ENCODE results near the gene HOOK2.

The HOOK2 gene

DNA sequence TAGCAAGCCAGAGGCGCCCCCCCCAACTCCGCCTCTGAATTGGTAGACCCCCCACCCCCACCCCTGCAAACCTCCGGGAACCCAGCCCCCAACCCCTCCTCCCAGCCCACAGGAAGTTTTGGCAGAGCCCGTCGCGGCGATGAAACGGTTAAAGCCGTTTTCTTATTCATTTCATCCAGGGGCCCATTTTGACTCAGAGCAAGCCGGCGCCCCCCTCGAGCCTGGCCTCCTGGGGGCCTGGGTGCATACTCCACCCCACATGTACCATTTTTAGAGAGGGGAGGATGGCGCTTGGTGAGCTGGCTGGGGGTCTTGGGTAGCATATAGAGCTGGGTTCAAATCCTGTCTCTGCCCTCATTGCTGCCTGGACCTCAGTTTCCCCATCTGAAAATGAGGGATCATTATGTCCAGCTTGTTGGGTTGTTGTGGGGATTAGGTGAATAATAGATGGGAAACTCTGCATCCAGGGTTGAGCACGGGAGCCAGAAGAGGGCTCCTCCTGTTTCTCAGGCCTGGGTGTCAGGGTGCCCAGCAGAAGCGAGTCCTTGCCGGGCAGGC is 8.0 kb upstream of the HOOK2 start:
- DNase-seq (ENCODE audit: low read depth): no peak

DNA sequence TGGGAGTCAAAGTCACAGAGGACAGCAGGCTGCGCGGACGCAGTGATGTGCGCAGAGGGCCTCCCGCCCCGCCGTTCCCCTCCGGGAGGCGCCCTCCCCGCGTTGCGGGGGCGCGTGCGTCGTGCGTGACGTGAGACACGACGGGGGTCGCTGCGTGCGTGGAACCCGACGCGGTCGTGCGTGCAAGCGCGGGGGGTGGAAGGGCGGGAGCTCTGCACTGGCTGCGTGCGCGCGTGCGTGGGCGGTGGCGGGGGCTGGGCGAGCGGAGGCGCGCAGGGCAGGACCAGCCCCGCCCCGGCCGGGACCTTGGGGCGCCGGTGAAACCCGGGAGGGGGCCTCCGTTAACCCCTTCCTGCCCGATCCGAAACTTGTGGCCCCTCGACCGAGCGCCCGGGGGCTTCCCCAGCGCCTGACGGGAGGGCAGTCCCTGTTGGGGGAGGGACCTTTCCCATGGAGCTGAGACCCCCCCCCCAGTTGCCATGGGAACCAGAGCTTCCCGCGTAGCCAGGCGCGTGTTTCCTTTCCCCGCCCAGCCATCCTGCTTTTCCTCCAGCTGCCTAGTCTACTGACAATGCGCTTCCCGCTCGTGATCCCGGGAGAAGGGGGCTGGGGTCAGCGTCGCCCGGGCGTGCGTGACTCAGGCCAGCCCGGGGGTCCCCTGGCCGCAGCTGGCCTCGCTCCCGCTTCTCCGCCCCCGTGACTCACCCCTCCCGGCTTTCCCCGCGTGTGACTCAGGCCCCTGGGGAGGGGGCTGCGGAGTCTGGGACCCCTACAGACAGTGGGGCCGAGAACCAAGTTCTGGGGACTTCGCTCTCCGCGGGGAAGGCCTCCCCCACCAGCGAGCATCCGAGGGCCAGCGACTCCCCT is 7.3 kb upstream of the HOOK2 start:
- peak; percentile 72 for DNase-seq (ENCODE audit: low read depth)

DNA sequence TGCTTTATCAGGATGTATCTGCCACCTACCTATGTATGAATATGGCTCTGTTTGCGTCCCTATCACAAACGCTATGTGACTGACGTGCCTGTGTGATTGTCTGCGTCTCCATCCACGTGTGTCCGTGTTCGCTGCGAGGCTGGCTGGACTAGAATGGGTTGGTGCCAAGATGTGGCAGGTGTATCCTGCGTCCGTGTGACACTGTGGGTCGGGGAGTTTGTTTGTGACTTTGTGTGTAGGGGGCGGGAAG is 6.7 kb upstream of the HOOK2 start:
- no peak for DNase-seq (ENCODE audit: low read depth)

DNA sequence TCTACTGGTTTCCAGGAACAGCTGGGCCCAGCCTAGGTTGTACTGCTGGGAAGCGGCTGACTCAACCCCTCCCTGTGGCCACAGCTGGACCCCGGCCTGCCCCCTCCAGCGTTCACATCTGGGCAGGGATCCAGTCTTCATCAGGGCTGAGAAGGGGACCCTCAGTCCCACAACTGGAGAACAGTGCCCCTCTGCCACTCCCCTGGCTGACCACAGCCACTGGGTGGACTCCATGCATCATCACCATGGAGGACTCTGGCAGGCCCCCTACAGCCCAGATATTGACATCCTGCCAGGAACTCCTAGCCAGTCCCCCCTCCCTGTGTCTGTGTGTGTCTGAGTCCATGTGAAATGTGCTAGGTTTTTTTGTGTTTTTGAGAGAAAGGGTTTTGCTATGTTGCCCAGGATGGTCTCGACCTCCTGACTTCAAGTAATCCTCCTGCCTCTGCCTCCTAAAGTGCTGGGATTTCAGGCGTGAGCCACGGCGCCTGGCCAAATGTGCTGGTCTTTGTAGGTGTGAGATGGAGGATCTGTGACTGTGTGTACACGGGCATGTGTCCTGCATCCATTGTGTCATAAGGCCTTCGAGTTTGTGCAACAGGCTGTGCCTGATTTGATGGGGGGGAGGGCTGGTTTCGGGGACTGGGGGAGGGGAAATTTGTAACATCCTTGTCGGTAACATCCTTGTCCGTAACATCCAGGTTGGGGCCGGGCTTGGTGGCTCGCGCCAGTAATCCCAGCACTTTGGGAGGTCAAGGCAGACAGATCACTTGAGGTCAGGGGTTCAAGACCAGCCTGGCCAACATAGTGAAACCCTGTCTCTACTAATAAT is 4.0 kb upstream of the HOOK2 start:
- no peak for DNase-seq (ENCODE audit: low read depth)

DNA sequence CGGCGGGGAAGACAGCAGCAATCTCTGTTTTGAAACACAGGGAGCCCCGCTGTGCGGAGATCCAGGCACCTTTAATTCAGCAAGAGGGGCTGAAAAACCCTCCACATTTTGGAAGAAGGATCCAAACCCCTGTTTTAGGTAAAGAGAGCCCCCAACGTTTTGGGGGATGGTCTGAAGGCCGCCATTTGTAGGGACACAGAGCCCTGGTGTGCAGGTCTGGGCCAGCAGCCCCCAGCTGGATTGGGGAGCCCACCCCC is 3.5 kb upstream of the HOOK2 start:
- DNase-seq (ENCODE audit: low read depth): no peak

DNA sequence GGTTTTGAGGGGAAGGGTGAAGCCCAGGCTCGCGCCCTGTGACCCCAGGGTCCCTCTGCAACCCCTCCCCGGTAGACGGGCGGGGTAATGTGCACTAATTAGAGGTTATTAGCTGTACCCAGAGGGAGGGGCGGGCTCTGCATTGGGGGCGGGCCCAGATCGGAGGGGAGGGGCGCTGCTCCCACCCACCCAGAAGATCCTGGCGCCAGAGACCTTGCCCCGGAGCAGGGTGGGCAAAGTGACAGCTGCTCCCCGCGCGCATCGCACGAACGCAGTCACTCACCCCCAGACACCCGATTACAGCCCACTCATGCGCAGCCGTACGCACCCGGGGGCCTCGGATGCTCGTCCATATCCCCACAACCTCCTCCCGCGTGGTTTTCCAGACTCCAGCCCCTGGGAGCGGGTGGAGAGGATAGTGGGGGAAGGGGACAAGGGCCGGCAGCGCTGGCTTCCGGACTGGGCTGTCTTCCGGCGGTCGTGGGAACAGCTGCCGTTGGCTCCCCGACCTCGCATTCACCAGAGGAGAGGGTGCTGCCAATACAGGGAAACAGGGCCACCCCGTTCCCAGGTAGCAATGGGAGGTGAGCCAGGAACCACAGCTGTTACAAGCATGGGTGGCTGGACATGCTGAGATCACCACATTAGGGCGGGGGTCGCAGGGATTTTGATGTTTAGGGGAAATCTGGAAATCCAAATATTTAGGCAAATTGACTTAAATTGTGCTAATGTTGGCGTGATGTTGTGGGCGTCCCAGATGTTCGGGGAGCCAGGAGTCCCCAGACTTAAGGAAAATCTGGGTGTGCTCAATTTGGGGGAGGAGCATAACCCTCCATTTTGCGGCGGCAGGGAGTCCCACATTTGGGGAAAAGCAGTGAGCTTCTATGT is 2.9 kb upstream of the HOOK2 start:
- DNase-seq (ENCODE audit: low read depth): no peak

DNA sequence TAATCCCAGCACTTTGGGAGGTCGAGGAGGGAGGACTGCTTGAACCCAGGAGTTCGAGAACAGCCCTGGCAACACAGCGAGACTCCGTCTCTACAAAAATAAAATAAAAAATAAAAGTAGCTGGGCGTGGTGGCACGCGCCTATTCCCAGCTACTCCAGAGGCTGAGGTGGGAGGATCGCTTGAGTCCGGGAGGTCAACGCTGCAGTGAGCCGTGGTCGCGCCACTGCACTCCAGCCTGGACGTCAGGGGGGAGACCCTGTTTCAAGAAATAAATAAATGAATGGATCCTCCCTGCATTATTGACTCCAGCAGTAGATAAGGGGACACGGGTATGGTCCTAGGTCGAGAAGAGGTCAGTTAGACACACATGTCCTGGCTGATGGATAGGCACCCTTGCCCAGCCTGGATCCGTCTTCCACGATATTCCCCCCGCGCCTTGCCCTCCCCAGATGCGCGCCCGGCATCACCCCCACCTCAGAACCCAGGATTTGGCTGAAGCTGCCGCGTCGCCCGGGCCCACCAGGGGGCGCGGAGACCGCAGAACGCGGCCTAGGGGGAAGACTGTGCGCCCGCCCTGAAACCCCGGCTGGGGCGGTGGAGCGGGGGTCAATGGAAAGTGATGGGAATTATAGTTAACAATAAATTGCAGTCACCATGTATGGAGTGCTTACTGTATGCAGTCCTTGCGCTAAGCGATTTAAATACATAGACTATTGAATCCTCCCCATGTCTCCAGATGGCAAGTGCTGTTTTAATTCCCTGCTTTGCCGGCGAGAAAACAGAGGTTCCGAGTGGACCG is 2.1 kb upstream of the HOOK2 start:
- DNase-seq (ENCODE audit: low read depth): peak; percentile 60

DNA sequence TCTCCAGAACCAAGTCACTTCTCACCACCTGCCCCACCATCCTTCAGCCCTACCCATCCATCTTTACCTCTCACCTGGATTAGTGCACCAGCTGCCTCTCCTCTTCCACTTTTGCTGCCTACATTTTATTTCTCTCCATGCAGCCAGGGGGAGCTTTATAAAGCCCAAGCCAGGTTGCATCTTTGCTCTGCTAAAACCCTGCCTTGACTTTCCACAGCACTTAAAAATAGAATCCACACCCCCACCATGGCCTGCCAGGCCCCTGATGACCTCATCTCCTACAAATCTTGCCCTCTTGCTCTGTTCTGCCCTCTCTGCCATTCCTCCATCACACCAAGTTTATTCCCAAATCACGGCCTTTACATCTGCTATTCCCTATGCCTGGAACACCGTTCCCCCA is 1.8 kb downstream of the HOOK2 start:
- DNase-seq (ENCODE audit: low read depth): no peak

DNA sequence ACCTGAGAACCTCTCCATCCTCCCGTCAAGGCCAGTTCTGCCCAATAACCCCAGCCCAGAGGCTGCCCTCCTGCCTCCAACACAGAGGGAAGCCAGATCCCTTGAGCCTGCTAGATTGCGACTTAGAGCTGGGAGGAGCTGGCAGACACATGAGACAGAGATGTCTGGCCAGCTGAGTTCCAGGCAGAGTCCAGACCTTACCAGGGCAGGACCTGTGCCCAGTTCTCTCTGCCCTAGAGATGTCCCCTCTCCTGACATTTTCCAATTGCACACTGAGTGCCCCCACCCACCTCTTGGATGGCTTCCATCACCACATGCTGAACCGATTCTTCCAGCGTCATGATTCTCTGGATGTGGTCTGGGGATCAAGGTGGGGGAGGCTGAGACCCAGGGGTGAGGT is 3.0 kb downstream of the HOOK2 start:
- DNase-seq (ENCODE audit: low read depth): no peak

DNA sequence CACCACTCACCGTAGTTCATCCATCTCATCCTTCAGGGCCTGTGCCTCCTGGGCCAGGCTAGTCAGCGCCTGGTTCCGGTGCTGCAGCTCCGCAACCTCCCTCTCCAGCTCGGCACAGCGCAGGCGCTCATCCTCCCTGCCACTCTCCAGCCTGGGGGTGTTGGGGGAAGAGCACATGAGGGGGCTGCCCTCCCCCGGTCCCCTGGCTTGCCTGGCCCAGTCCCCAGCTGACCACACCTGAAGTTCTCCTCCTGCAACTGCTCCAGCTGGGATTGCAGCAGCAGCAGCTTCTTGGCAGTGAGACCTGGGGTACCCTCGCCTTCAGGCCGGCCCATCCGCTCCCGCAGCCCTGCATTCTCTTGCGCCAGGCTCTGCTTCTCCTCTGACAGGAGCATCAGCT is 4.4 kb downstream of the HOOK2 start:
- no peak for DNase-seq (ENCODE audit: low read depth)

DNA sequence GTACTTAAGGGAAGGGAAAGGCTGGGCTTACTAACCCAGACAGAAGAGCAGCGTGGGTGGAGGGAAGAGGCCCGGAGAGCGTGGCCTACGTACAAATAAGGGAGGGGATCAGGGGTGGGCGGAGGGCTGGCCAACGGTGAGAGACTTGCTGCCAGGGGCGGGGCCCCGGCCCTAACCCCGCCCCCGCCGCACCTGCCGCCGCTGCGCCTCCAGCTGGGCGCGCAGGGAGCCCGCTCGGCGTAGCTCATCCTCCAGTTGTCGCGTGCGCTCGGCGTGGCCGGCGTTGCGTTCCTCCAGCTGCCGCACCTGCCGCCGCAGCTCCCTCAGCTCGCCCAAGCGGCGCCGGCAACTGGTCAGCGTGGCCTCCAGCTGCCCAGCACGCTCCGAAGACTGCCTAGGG is 5.7 kb downstream of the HOOK2 start:
- no peak for DNase-seq (ENCODE audit: low read depth)

DNA sequence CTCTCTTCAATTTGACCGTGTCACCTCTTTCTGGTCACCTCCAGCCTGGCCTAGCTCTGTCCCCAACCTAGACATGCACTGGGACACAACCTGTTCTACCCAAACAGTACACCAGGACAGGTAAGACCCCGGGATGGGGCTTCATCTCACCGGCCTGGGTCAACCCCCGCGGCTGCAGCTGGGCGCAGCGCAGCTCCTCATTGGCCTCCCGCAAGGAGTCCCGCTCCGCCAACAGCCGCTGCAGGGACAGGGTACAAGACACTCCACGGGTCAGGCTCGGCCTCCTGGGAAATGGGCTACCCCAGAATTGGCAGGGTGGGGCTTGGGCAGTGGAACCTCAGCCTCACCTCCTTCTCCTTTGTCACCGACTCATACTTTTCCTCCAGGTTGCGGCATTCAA is 7.7 kb downstream of the HOOK2 start:
- DNase-seq (ENCODE audit: low read depth): no peak

DNA sequence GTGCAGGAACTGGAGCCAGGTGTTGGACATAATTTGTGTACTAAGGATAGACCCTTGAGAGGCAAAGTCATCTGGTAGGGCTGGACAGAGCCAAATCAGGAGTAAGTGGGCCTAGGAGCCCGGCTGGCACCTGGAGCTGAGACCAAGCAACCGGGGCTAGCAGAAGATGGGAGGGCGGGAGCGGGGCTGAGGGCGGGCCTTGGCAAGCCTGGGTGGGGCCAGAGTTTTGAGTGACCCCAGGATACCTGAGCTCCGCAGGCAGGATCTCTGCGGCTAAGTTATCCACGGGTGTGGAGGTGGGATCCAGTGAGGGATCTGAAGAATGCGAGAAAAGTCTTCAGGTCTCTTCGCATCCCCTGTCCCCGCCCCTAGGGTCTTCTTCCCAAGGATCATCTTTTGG is 8.2 kb downstream of the HOOK2 start:
- DNase-seq (ENCODE audit: low read depth): no peak

DNA sequence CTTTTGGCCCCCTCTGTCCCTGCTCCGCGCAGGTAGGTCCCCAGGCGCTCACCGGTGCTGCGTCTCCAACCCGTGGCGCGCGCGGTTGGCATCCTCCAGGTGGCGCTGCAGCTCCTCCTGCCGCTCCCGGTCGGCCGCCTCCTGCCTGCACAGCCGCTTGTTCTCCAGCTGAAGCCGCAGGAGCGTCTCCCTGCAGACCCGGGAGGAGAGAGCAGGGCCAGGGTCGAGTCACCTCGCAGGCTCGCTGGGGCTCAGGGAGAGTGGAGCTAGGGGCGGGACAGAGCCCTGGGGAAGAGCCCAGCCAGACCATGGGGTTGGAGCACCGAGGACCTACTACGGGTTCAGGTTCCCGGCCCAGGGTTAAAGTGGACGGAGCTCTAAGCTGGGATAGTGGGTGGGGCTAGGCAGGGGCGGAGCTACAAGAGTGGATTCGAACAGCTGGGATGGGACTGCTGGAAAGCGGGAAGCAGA is 9.3 kb downstream of the HOOK2 start:
- peak; percentile 57 for DNase-seq (ENCODE audit: low read depth)

DNA sequence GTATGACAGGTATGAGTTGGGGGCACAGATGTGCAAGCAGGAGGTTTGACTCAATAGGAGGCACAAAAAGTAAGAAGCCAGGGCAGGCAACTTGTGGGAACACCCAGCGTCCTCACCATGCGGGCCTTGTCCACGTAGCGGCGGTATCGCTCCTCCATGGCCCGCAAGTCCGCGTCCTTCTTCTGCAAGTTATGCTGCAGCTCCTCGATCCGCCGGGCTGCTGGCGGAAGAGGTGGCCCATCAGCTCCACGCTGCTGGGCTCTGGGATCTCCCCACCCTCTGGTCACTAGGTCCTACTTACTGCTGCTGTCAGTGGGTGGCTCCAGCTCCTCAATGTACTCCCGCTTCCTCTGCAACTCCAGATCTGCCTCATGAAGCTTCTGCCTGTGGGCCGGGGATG is 10.7 kb downstream of the HOOK2 start:
- DNase-seq (ENCODE audit: low read depth): no peak

DNA sequence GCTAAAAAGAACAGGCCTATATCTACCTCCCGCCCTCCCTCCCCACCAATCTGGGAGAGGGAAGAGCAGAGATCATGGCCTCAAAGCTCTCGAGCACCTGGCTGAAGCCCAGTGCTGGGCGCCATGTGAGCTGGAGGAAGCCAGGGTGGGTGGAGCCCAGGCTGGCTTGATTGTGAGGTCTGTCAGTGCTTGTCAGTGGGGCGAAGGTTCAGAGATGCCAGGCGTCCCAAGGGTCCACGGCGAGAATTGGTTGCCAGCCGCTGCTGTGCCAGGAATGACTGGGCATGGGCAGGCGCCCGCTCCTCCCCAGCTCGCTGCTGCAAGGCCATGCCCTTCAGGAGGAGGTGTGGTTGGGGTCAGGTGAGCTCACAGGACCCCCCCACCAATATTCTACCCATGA is 12.3 kb downstream of the HOOK2 start:
- DNase-seq (ENCODE audit: low read depth): no peak

DNA sequence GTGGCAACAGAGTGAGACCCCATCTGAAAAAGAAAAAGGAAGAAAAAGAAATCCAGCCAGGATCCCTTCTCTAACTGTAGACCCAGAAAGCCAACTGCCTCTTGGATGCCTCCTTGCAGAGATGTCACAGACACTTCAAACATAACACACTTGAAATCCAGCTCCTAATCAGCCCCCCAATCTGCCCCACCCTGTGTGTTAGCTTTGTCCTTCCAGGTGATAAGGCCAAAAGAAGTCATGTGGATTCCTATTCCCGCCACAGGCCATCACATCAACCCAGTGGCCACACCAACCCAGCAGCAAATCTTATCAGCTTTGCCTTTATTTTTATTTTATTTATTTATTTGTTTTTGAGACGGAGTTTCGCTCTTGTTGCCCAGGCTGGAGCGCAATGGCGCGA is 15.7 kb downstream of the HOOK2 start:
- no peak for DNase-seq (ENCODE audit: low read depth)

DNA sequence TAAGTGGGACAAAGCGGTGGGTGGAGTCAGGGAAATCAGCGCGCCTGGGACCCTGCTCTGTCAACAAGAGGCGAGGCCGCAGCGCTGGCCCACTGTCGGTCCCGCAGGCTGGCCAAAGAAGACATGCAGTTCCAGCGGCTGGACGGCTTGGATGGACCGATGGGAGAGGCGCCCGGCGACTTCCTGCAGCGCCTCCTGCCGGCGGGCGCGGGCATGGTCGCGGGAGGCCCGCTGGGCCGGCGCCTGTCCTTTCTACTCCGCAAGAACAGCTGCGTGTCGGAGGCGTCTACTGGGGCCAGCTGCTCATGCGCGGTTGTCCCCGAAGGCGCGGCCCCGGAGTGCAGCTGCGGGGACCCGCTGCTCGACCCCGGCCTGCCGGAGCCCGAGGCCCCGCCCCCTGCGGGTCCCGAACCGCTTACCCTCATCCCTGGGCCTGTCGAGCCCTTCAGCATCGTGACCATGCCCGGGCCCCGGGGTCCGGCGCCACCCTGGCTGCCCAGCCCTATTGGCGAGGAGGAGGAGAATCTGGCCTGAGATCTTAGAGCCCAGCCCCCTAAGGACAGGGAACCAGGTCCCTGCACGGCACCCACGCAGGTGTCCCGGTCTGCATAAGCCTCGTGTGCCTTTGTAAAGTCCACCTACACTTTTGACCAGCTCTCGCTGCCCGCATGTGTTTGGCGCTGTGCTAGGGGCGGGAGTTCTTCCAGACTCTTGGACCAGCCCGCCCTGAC is 17.6 kb downstream of the HOOK2 start:
- peak; percentile 19 for DNase-seq (ENCODE audit: low read depth)

DNA sequence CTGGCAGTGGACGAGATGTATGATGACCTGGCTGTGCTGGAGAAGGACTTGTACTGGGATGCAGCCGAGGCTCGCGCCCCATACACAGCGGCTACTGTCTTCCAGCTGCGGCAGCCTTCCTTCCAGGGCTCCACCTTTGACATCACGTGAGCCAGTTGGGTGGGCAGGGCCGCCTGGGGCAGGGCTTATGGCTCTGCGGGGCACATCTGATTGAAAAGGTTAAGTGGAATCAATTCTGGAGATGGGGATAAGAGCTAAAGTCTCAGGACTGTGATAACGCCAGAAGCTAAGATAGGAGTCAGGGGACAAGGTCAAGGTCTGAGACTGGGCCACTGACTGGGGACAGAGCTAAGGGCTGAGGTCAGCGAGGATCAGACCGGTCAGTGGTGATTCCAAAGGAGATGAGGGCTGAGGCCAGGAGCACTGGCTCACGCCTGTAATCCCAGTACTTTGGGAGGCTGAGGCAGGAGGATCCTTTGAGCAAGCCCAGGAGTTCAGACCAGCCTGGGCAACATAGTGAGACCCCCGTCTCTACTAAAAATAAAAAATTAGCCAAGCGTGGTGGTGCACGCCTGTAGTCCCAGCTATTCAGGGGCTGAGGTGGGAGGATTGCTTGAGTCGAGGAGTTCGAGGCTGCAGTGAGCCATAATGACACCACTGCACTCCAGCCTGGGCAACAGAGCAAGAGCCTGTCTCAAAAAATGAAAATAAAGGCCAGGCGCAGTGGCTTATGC is 19.0 kb downstream of the HOOK2 start:
- DNase-seq (ENCODE audit: low read depth): no peak

DNA sequence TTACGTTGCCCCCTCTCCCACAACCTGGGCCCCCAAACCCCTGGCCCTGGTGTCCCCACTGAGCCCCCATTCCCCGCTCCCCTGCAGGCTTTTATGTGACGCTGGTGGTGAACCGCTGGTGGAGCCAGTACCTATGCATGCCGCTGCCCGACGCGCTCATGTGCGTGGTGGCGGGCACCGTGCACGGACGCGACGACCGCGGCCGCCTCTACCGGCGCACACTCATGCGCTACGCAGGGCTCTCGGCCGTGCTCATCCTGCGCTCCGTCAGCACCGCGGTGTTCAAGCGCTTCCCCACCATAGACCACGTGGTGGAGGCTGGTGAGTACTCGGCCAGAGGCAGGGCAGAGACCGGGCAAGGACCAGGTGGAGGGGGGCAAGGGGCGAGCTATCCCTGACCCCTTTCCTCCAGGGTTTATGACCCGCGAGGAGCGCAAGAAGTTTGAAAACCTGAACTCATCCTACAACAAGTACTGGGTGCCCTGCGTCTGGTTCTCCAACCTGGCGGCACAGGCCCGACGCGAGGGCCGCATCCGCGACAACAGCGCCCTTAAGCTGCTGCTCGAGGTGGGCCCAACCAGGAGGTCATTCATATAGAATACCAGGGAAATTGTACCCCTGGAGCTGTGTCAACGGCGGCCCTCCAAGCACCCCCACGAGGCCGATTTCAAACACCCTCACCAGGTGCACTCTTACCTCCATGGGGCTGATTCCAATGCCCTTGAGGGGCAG is 20.7 kb downstream of the HOOK2 start:
- DNase-seq (ENCODE audit: low read depth): no peak

Data from stimulated activated CD8-positive, alpha-beta memory T cell treated with anti-CD3 and anti-CD28 coated beads, Interleukin-15, amount 100 ng/mL, for 1 hour (primary cell).